Activated naive CD4-positive, alpha-beta T cell treated with anti-CD3 and anti-CD28 coated beads for 36 hours (primary cell): Measurements from ENCODE around the gene WTAP. TPM values are rescaled to one million over a fixed set of nuclear protein-coding genes. Genes with fewer than 3 reads are reported as not detected.

ENCODE experiments used
- CTCF ChIA-PET: fragments of 350-600 bp; sonication (Branson Sonifier 250); formaldehyde crosslinking; loops from one replicate; lab custom pipeline; 2021; ENCODE audit warnings: antibody characterized with exemption; lab: Charles Lee
- DNase-seq: peaks from one replicate; pipeline ENCODE4 v3.0.0-alpha.2; 2020
- H3K27ac Mint-ChIP-seq: one replicate; pipeline ENCODE4 v1.8.0; 2021; ENCODE audit warnings: mild to moderate bottlenecking, mixed read lengths
- H3K27me3 Mint-ChIP-seq: one replicate; pipeline ENCODE4 v1.8.0; 2021; ENCODE audit warnings: low read depth, mixed read lengths
- H3K36me3 Mint-ChIP-seq: one replicate; pipeline ENCODE4 v1.8.0; 2021; ENCODE audit warnings: low read depth, mixed read lengths
- H3K4me1 Mint-ChIP-seq: one replicate; pipeline ENCODE4 v1.8.0; 2021; ENCODE audit warnings: low read depth, mixed read lengths
- H3K4me3 Mint-ChIP-seq: one replicate; pipeline ENCODE4 v1.8.0; 2021; ENCODE audit warnings: mild to moderate bottlenecking, moderate library complexity, mixed read lengths
- H3K9me3 Mint-ChIP-seq: one replicate; pipeline ENCODE4 v1.8.0; 2021; ENCODE audit warnings: mixed read lengths
- intact Hi-C: fragments of 100-400 bp; cut with micrococcal nuclease; formaldehyde crosslinking; loops from one replicate; pipeline ENCODE4 v1.15.1; 2023
- total RNA-seq, 2 experiments: library from RNA; stranded (reverse); gene quantifications; one replicate each; pipeline ENCODE4 v1.2.3, GENCODE V29; 2021

The WTAP gene
- total RNA-seq, 2 experiments from 2014 or later, result 87.5 to 91.6 TPM

DNA sequence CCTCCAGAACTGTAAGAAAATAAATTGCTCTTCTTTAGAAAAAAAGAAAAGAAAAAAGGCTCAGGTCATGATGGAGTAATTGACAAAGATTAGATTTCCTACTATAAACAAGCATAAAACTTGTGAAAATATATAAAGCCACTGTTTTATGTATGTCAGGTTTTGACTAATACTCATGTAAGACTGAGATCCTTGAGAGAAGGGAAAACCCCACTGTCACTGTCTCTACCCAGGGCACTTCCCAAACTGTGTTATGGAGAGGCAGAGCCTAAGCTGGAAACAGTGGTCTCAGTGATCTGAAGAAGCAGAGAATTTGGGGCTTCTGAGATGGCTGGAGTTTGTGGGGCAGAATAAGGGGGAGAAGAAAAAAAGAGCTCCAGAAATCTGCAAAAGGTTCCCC, 42.2 kb downstream of the WTAP start:
- intact Hi-C loops, result loop anchor here (10.0 kb wide), 1 partner anchor 1125 kb away; the partner anchor contains the start of gene DYNLT1
- peak; percentile 43 for DNase-seq
- Mint-ChIP-seq H3K36me3 (peaks cover 44% of the 10 kb centered on the region), H3K4me3 (no peak overlapping the region), H3K4me1 (peaks cover 30% of the 10 kb centered on the region), H3K9me3 (peaks cover 2% of the 10 kb centered on the region), H3K27me3 (no peaks in the 10 kb centered on the region), H3K27ac (peak overlapping the region; percentile 54)
- CTCF ChIA-PET, result interaction anchor here (0.7 to 1.1 kb wide), 3 partner anchors 10 to 78 kb away, joined by 3 to 5 read pairs (median 3); partner anchors contain the start of gene WTAP

DNA sequence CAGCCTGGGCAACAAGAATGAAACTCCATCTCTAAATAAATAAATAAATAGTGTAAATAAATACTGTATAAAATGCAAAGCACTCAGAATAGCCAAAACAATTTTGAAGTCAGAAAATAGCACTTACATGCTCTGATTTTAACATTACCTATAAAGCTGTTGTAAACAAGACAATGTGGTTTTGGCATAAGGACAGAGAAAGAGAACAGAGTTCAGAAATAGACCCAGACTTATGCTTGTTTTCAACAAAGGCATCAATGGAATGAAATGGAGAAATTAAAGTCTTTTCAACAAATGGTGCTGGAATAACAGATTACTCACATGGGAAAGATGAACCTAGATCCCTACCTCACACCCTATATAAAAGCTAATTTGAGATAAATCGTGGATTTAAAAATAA, 44.9 kb downstream of the WTAP start:
- no peak for DNase-seq
- Mint-ChIP-seq H3K9me3 (peaks cover 2% of the 10 kb centered on the region), H3K27me3 (no peaks in the 10 kb centered on the region), H3K4me1 (peaks cover 17% of the 10 kb centered on the region), H3K4me3 (no peak overlapping the region), H3K36me3 (peaks cover 38% of the 10 kb centered on the region), H3K27ac (no peak overlapping the region)
- intact Hi-C loops, result no loop called here
- CTCF ChIA-PET, result interaction anchor here (0.7 kb wide), 1 partner anchor 58 kb away, joined by 3 read pairs; no protein-coding TSS in a partner anchor

DNA sequence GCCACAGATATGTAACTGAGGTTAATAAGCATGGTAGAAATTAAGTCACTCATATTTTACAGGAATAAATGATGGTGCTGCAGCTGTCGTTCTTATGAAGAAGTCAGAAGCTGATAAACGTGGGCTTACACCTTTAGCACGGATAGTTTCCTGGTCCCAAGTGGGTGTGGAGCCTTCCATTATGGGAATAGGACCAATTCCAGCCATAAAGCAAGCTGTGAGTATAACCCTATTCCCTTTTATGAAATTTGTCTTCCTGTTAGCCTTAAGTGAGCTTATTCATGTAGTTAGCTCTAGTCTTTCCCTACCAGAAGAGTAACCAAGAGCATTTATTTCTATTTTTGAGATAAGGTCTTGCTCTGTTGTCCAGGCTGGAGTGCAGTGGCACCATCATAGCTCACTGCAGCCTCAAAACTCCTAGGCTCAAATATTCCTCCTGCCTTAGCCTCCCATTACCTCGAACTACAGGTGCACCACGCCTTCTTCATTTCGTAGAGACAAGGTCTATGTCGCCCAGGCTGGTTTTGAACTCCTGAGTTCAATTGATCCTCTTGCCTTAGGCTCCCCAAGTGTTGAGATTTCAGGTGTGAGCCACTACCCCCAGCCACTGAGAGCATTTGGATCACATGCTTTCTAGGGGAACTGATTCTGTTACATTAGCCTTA, 50.1 kb downstream of the WTAP start:
- CTCF ChIA-PET, result no interaction called here
- intact Hi-C loops, result no loop called here
- H3K4me3 Mint-ChIP-seq, result no peak overlapping the region
- H3K27me3 Mint-ChIP-seq, result no peaks in the 10 kb centered on the region
- H3K9me3 Mint-ChIP-seq, result no peaks in the 10 kb centered on the region
- H3K36me3 Mint-ChIP-seq, result peaks cover 26% of the 10 kb centered on the region
- DNase-seq, result no peak
- peaks cover 13% of the 10 kb centered on the region for H3K4me1 Mint-ChIP-seq
- peak overlapping the region; percentile 74 for H3K27ac Mint-ChIP-seq

DNA sequence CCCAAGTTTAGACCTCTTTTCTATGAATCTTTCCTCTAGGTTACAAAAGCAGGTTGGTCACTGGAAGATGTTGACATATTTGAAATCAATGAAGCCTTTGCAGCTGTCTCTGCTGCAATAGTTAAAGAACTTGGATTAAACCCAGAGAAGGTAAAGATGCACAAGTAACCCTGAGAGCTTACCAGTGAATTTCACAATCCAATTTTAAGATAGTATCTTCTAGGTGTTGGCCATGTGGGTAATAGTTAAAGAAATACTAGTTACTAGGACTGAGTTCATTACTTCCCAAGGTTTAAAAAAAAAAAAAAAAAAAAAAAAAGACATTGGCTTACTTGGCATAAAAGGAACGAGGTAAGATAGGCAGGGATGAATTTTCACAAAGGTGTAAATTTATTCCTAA, 50.8 kb downstream of the WTAP start:
- H3K9me3 Mint-ChIP-seq, result no peaks in the 10 kb centered on the region
- H3K36me3 Mint-ChIP-seq, result peaks cover 32% of the 10 kb centered on the region
- intact Hi-C loops, result no loop called here
- H3K27ac Mint-ChIP-seq, result no peak overlapping the region
- no peaks in the 10 kb centered on the region for H3K27me3 Mint-ChIP-seq
- peaks cover 21% of the 10 kb centered on the region for H3K4me1 Mint-ChIP-seq
- no peak overlapping the region for H3K4me3 Mint-ChIP-seq
- CTCF ChIA-PET, result no interaction called here
- DNase-seq, result no peak

DNA sequence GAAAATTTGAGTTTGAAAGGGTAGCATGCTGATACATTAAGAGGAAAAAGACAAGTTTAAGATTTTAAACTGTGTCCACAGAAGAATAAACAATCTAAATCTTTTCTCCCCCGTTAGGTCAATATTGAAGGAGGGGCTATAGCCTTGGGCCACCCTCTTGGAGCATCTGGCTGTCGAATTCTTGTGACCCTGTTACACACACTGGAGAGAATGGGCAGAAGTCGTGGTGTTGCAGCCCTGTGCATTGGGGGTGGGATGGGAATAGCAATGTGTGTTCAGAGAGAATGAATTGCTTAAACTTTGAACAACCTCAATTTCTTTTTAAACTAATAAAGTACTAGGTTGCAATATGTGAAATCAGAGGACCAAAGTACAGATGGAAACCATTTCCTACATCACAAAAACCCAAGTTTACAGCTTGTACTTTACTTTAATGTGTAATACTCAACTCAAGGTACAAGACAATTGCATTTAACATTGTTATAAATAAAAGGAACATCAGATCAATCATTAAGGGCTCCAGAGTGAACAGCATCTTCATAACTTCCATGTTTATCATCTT, 51.3 kb downstream of the WTAP start:
- Mint-ChIP-seq H3K27me3 (no peaks in the 10 kb centered on the region), H3K4me1 (peaks cover 24% of the 10 kb centered on the region), H3K36me3 (peaks cover 35% of the 10 kb centered on the region), H3K9me3 (no peaks in the 10 kb centered on the region), H3K27ac (no peak overlapping the region), H3K4me3 (no peak overlapping the region)
- DNase-seq, result no peak
- intact Hi-C loops, result loop anchor here (1.0 kb wide), 1 partner anchor 8 kb away; no protein-coding TSS in a partner anchor
- CTCF ChIA-PET, result no interaction called here

DNA sequence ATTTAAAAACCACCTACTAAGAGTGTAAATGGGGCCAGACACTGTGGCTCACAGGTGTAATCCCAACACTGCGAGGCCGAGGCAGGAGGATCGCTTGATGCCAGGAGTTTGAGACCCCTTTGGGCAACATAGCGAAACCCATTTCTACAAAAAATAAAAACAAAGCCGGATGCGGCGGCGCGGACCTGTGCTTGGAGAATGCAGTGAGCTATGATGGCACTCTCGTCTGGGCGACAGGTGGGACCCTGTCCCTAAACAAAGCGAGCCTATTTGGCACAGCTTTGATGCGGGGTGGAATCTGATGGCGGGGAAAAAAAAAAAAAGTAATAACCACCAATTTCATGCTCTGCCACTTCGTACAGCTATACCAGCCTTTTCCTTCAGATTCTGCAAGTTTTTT, 61.0 kb downstream of the WTAP start:
- peak; percentile 28 for DNase-seq
- Mint-ChIP-seq H3K27me3 (no peaks in the 10 kb centered on the region), H3K4me1 (peaks cover 64% of the 10 kb centered on the region), H3K27ac (peak overlapping the region; percentile 98), H3K9me3 (no peaks in the 10 kb centered on the region), H3K4me3 (peak overlapping the region; percentile 99), H3K36me3 (peaks cover 65% of the 10 kb centered on the region)
- intact Hi-C loops, result loop anchor here (5.0 kb wide), 1 partner anchor 36 kb away; no protein-coding TSS in a partner anchor
- CTCF ChIA-PET, result interaction anchor here (0.6 to 4.7 kb wide), 4 partner anchors 15 to 97 kb away, joined by 3 to 25 read pairs (median 4); partner anchors contain the start of gene SOD2

DNA sequence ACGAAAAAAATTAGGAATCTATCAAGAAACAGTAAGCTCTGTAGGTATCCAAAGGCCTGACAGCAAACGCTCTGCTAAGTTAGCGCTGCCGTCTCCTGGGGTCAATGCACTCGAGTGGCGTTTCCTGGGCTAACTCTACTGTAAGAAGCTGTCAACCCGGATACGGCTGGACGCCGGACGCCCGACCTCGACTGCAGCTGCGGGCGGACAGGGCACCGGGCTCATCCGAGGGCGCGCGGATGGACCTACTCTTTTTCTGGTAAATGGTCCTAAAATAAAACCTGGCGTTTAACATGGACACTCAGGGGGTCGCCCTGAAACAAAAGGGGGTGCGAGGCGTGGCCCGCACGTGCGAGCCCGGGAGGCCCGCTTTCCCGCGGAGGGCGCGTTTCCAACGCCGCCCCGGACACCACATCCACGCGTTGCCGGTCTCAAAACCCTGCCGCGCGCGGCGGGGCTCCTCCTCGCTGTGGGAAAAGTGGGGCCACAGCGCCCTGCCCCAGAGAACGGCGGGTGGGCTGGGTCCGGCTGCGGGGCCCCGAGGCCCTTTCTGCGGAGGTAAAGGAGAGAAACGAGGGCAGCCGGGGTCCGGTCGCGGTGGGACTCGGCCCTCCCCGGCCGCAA, 61.6 kb downstream of the WTAP start:
- intact Hi-C loops, result loop anchor here (1.0 to 5.0 kb wide), 7 partner anchors 27 to 673 kb away; partner anchors contain the start of genes ACAT2, SOD2 and WTAP
- Mint-ChIP-seq H3K9me3 (no peaks in the 10 kb centered on the region), H3K36me3 (peaks cover 62% of the 10 kb centered on the region), H3K27ac (peak overlapping the region; percentile 98), H3K27me3 (no peaks in the 10 kb centered on the region), H3K4me3 (peak overlapping the region; percentile 99), H3K4me1 (peaks cover 65% of the 10 kb centered on the region)
- DNase-seq, result peak; percentile 47
- CTCF ChIA-PET, result interaction anchor here (0.6 to 4.7 kb wide), 4 partner anchors 60 to 98 kb away, joined by 3 to 25 read pairs (median 4); partner anchors contain the start of gene SOD2

DNA sequence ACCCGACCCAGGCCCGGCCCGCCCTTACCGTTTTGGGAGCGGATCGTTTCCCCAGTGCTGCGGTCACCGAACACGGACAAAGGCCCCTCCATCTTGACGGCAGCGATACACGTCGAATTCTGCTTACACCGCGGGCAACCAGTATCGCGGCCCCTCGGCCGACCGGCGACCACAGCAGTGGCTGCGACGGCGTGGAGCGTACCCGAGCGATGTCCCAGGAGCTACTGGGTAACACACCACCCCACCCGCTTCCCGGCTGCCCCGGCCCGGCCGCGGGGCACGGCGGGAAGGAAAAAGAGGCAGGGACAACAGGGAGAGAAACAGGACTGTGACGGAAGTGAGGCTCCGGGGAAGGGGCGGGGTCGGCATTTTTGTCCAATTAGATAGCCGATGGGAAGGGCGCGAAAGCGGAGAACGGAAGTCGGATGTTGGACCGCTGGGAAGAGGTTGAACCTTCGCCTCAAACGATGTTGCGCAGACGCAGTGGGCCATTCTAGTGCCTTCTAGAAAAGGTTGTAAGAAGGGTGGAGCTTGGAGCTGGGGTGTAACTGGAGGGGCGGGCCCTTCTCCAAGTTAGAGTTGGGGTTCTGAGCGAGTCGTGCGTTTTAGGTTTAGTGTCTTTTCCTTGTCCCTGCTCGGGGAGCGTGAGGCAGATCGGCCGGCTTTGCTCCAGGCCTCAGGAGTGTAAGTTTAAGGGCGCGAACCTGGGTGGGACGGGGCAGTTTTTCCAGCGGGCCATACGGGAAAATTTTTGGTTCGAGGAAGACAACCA, 62.3 kb downstream of the WTAP start, which contains the start of gene TCP1:
Gene TCP1 (minus strand): TSS at position 226 of the 772 bp plus-strand sequence. CDS start 134 bp downstream, at position 92.
- Mint-ChIP-seq H3K9me3 (no peaks in the 10 kb centered on the region), H3K27ac (peak within 1 kb of the TSS; percentile 98), H3K27me3 (no peaks in the 10 kb centered on the region), H3K4me1 (peaks cover 66% of the 10 kb centered on the region), H3K4me3 (peak within 1 kb of the TSS; percentile 99), H3K36me3 (peaks cover 61% of the 10 kb centered on the region)
- intact Hi-C loops, result loop anchor here (1.0 to 5.0 kb wide), 8 partner anchors 27 to 673 kb away; partner anchors contain the start of genes ACAT2, SOD2 and WTAP
- DNase-seq, result peak; percentile 100
- CTCF ChIA-PET, result interaction anchor here (0.7 to 4.7 kb wide), 5 partner anchors 39 to 107 kb away, joined by 3 to 25 read pairs (median 3); partner anchors contain the start of genes SOD2 and WTAP

DNA sequence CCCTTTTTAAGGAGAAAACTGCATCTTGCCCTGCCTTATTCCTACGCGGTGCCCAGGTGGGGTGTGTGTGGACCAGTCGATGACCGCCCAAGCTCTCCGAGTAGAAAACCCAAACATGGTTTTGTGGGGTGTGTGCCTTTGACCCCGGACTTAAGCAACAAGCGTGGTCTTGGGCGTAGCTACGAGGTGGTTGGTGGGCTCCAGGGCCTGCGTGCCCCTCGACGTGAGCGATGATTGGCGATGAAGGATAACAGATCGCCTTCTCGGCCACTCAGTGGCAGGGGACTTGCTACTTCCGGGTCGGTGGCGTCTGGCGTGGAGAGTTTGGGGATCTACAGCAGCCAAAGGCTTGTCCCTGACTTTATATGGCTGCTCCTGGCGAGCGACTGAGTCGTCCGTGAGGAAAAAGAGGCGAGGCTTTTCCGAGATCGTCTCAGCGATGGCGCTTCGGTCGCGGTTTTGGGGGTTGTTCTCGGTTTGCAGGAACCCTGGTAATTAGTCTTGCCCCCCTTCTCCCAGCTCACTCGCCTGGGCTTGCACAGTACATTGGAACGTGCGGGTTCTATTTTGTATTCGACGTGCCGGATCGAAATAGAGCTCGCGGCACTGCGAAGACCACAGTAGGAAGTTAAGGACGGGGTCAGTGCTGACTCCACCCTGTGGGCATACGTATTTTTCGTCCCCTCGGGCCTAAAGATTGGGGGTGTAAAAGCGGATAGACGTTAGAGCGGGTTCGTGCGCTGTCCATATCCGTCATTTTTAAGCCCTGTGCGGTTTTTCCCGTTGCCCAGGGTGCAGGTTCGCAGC, 63.0 kb downstream of the WTAP start, which contains the start of gene MRPL18:
Gene MRPL18 (plus strand): TSS at position 319 of the 807 bp plus-strand sequence. CDS start 121 bp downstream, at position 440.
- Mint-ChIP-seq H3K36me3 (peaks cover 55% of the 10 kb centered on the region), H3K4me3 (peak within 1 kb of the TSS; percentile 99), H3K4me1 (peaks cover 63% of the 10 kb centered on the region), H3K27me3 (no peaks in the 10 kb centered on the region), H3K9me3 (no peaks in the 10 kb centered on the region), H3K27ac (peak within 1 kb of the TSS; percentile 98)
- peak; percentile 95 for DNase-seq
- intact Hi-C loops, result loop anchor here (2.0 kb wide), 1 partner anchor 30 kb away; no protein-coding TSS in a partner anchor
- CTCF ChIA-PET, result interaction anchor here (0.7 to 4.7 kb wide), 9 partner anchors 17 to 136 kb away, joined by 3 to 25 read pairs (median 3); partner anchors contain the start of genes SOD2 and WTAP

DNA sequence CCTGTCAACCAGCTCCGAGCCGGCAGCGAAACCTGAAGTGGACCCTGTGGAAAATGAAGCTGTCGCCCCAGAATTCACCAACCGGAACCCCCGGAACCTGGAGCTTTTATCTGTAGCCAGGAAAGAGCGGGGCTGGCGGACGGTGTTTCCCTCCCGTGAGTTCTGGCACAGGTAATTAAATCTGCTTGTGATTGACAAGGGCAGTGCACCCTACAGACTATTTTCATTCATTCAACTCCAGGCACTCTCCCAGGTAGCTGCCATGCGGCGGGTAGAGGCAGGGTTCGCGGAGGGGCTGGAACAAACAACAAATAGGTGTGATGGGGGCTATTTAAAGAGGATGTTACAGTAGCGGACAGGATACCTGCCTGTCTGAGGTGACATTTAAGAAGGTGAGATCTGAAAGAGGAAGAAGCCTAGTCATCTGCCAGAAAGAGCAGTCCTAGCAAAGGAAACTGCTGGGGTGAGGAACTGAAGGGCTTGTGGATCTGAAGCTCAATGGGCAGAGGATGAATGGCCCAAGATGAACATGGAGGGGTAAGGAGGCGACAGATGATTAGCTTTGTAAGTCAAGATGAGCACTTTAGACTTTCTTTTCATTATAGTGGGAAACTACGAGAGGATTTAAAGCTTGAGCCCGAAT, 63.8 kb downstream of the WTAP start:
- CTCF ChIA-PET, result interaction anchor here (0.6 to 4.7 kb wide), 9 partner anchors 16 to 137 kb away, joined by 3 to 25 read pairs (median 3); partner anchors contain the start of genes SOD2 and WTAP
- DNase-seq, result peak; percentile 35
- peak overlapping the region; percentile 98 for H3K27ac Mint-ChIP-seq
- H3K36me3 Mint-ChIP-seq, result peaks cover 50% of the 10 kb centered on the region
- peaks cover 58% of the 10 kb centered on the region for H3K4me1 Mint-ChIP-seq
- no peaks in the 10 kb centered on the region for H3K27me3 Mint-ChIP-seq
- H3K9me3 Mint-ChIP-seq, result no peaks in the 10 kb centered on the region
- intact Hi-C loops, result loop anchor here (2.0 kb wide), 1 partner anchor 30 kb away; no protein-coding TSS in a partner anchor
- H3K4me3 Mint-ChIP-seq, result peak overlapping the region; percentile 99
